ENCODE results near the gene MMP7. TPM values are rescaled to one million over a fixed set of nuclear protein-coding genes. Genes with fewer than 3 reads are reported as not detected.
"Not testable (repeated sequence)": the region's sequence is repeated elsewhere in the genome, so short reads cannot be mapped to it uniquely, and the experiment has no call there.

The MMP7 gene
- polyA plus RNA-seq, 1 of the 3 experiments (the other 2 are of a cell fraction): 0.13 TPM

- POLR2A ChIA-PET; H3F3A ChIP-seq (replicated peaks; ENCODE audit: insufficient read depth); H3K4me1 ChIP-seq (ENCODE audit: control insufficient read depth in 1 of 2, insufficient read depth in 2 of 2, low read depth in 1 of 2, low read length in 1 of 2); H3K9me2 ChIP-seq; CTCF ChIA-PET; DNase-seq; H3K9ac ChIP-seq; H3K9me3 ChIP-seq; H3K4me2 ChIP-seq; H3K27me3 ChIP-seq (ENCODE audit: insufficient read depth); H4K20me1 ChIP-seq (ENCODE audit: insufficient read depth); H3K27ac ChIP-seq (ENCODE audit: low read depth in 2 of 2, low read length in 1 of 2); H3K79me2 ChIP-seq (ENCODE audit: insufficient read depth); H3K4me3 ChIP-seq (ENCODE audit: low read depth in 2 of 2, low read length in 1 of 2); H3K36me3 ChIP-seq (replicated peaks in 1 of 2; ENCODE audit: control insufficient read depth in 1 of 2, insufficient read depth in 2 of 2, low read length in 1 of 2); H2AFZ ChIP-seq (ENCODE audit: low read depth): not testable (repeated sequence)
- 49% methylated on average over 3 of the region's 3 CpGs for WGBS (ENCODE audit: low lambda C conversion rate)
These were observed 27.7 kb downstream of the MMP7 start for GRCh38 chr11:102502831-102503230.

DNA sequence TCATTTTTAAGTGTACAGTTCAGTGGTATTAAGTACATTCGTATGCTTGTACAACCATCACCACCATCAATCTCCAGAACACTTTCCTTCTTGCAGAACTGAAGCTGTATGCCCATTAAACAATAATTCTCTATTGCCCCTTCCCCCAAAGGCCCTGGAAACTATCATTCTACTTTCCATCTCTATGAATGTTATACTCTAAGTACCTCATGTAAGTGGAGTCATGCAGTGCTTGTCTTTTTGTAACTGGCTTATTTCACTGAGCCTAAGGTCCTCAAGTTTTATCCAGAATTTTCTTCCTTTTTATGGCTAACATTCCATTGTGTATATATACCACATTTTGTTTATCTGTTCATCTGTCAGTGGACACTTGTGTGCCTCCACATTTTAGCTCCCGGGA is 29.7 kb downstream of the MMP7 start:
- Histone ChIP-seq H3K9me3 (no peaks in the 10 kb centered on the region), H3K4me1 (ENCODE audit: control insufficient read depth in 1 of 2, insufficient read depth in 2 of 2, low read depth in 1 of 2, low read length in 1 of 2) (no peaks in the 10 kb centered on the region), H3K4me2 (no peak overlapping the region), H3K9ac (no peak overlapping the region), H4K20me1 (ENCODE audit: insufficient read depth) (no peaks in the 10 kb centered on the region), H3F3A (replicated peaks; ENCODE audit: insufficient read depth) (no peaks in the 10 kb centered on the region), H3K36me3 (replicated peaks in 1 of 2; ENCODE audit: control insufficient read depth in 1 of 2, insufficient read depth in 2 of 2, low read length in 1 of 2) (no peaks in the 10 kb centered on the region), H2AFZ (ENCODE audit: low read depth) (no peak overlapping the region), H3K79me2 (ENCODE audit: insufficient read depth) (no peaks in the 10 kb centered on the region), H3K4me3 (ENCODE audit: low read depth in 2 of 2, low read length in 1 of 2) (no peak overlapping the region), H3K27ac (ENCODE audit: low read depth in 2 of 2, low read length in 1 of 2) (no peak overlapping the region), H3K9me2 (no peaks in the 10 kb centered on the region), H3K27me3 (ENCODE audit: insufficient read depth) (no peaks in the 10 kb centered on the region)
- TF ChIP-seq EP300 (IDR thresholded peaks at IDR 0.05; ENCODE audit: borderline replicate concordance in 1 of 2, low read depth in 1 of 2, low read length in 1 of 2): no peak
- TF ChIP-seq RXRA (IDR thresholded peaks at IDR 0.05; ENCODE audit: borderline replicate concordance, low read depth): no peak
- no peak for TF ChIP-seq IRF3 (IDR thresholded peaks at IDR 0.05; ENCODE audit: low read depth, low read length)
- TF ChIP-seq, protein P1, sequence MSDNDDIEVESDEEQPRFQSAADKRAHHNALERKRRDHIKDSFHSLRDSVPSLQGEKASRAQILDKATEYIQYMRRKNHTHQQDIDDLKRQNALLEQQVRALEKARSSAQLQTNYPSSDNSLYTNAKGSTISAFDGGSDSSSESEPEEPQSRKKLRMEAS (IDR thresholded peaks at IDR 0.05; ENCODE audit: low read depth): no peak
- TF ChIP-seq NRF1 (IDR thresholded peaks at IDR 0.05; ENCODE audit: low read depth, low read length): no peak
- TF ChIP-seq CHD2 (IDR thresholded peaks at IDR 0.05; ENCODE audit: low read length, partially characterized antibody): no peak
- TF ChIP-seq CTCF (IDR thresholded peaks at IDR 0.05): no peak
- TF ChIP-seq JUND (IDR thresholded peaks at IDR 0.05): no peak
- TF ChIP-seq RCOR1 (IDR thresholded peaks at IDR 0.05; ENCODE audit: low read length): no peak
- no peak for TF ChIP-seq NFIC (IDR thresholded peaks at IDR 0.05; ENCODE audit: borderline replicate concordance)
- TF ChIP-seq TCF12 (IDR thresholded peaks at IDR 0.05): no peak
- no peak for TF ChIP-seq MEF2A (IDR thresholded peaks at IDR 0.05; ENCODE audit: borderline replicate concordance, low read depth)
- TF ChIP-seq FOXM1 (IDR thresholded peaks at IDR 0.05; ENCODE audit: low read depth): no peak
- TF ChIP-seq SIN3A (IDR thresholded peaks at IDR 0.05; ENCODE audit: borderline replicate concordance, low read depth, low read length): no peak
- TF ChIP-seq PBX3 (IDR thresholded peaks at IDR 0.05): no peak
- no peak for TF ChIP-seq EZH2phosphoT487 (IDR thresholded peaks at IDR 0.05; ENCODE audit: borderline replicate concordance, low read depth)
- TF ChIP-seq ZBTB33 (IDR thresholded peaks at IDR 0.05; ENCODE audit: borderline replicate concordance, low read depth): no peak
- TF ChIP-seq USF1 (IDR thresholded peaks at IDR 0.05; ENCODE audit: borderline replicate concordance, low read depth): no peak
- no peak for TF ChIP-seq RFX5 (IDR thresholded peaks at IDR 0.05; ENCODE audit: low read length)
- no peak for TF ChIP-seq MXI1 (IDR thresholded peaks at IDR 0.05; ENCODE audit: low read depth, low read length)
- CTCF ChIA-PET: interaction anchor here (0.6 to 3.2 kb wide), 3 partner anchors 20 to 159 kb away, joined by 3 to 13 read pairs (median 7); no protein-coding TSS in a partner anchor
- 43% methylated on average over 2 of the region's 2 CpGs for WGBS (ENCODE audit: low lambda C conversion rate)
- POLR2A ChIA-PET: no interaction called here
- DNase-seq: no peak

All from SK-N-SH (cell line).